Memory B cell (primary cell): ENCODE measurements around the gene OCEL1.

Experiments used
- ATAC-seq: fragments of 150-1000 bp; cut with Tn5 transposase; 2 replicates; pipeline ENCODE4 v1.10.0; 2021; ENCODE audit warnings: low read depth, mild to moderate bottlenecking, moderate library complexity
- DNase-seq, 2 donors: peaks; one replicate each; pipeline ENCODE4 v3.0.0; 2022; ENCODE audit warnings: low spot score in 2 of 2
- H3K27ac Mint-ChIP-seq: one replicate; pipeline ENCODE4 v1.8.0; 2022; ENCODE audit warnings: mild to moderate bottlenecking, moderate library complexity, mixed read lengths
- H3K27me3 Mint-ChIP-seq: one replicate; pipeline ENCODE4 v1.8.0; 2022; ENCODE audit warnings: mixed read lengths
- H3K36me3 Mint-ChIP-seq: one replicate; pipeline ENCODE4 v1.8.0; 2022; ENCODE audit warnings: mild to moderate bottlenecking, mixed read lengths
- H3K4me1 Mint-ChIP-seq: one replicate; pipeline ENCODE4 v1.8.0; 2022; ENCODE audit warnings: mixed read lengths
- H3K4me3 Mint-ChIP-seq: one replicate; pipeline ENCODE4 v1.8.0; 2022; ENCODE audit warnings: mild to moderate bottlenecking, moderate library complexity, mixed read lengths
- H3K9me3 Mint-ChIP-seq: one replicate; pipeline ENCODE4 v1.8.0; 2022; ENCODE audit warnings: mixed read lengths

The OCEL1 gene

DNA sequence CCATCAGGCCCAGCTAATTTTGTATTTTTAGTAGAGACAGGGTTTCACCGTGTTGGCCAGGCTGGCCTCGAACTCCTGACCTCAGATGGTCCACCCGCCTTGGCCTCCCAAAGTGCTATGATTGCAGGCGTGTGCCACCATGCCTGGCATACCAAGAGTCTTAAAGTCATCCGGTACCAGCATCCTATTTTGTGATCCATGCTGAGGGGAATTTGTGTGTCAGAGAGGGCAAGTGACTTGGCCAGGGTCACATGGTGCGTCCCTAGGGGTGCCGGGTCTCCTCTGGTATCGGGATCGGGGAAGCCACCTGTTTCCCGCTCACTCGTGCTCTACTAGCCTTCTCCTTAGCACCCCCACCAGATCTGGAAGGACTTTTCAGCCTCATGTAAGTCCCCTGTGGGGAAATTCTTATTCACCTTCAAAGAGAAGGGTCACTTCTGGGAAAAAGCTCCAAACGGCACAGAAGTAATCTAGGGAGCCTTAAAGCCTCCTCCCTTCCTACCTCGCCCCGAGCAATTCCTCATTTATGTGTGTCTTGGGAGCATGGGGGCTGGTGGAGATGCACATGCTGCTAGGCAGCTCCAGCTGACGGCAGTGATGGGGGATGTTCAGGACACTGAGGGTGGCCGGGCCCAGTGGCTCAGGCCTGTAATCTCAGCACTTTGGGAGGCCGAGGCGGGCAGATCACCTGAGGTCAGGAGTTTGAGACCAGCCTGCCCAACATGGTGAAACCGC lies 49.6 kb downstream of the OCEL1 start:
- peaks cover 24% of the 10 kb centered on the region for H3K36me3 Mint-ChIP-seq

More for the DNA sequence above, 49.6 kb downstream of the OCEL1 start:
- Mint-ChIP-seq H3K9me3 (no peaks in the 10 kb centered on the region), H3K4me3 (no peak overlapping the region), H3K27ac (no peak overlapping the region), H3K27me3 (no peaks in the 10 kb centered on the region), H3K4me1 (no peaks in the 10 kb centered on the region)
- ATAC-seq, result no peak
- DNase-seq, result no peak
